ENCODE measurements around the gene HNRNPC. TPM values are rescaled to one million over a fixed set of nuclear protein-coding genes. Genes with fewer than 3 reads are reported as not detected.
"Not testable (repeated sequence)": the region's sequence is repeated elsewhere in the genome, so short reads cannot be mapped to it uniquely, and the experiment has no call there.

HNRNPC gene
- total RNA-seq, 1 experiment from 2014 or later, result 843 TPM

- TF ChIP-seq ZBTB33 (IDR thresholded peaks at IDR 0.05; ENCODE audit: extremely low read depth, insufficient replicate concordance, low read length) (no peak), CEBPB (IDR thresholded peaks at IDR 0.05; ENCODE audit: low read depth) (no peak)
Observed at GRCh38 chr14:21168055-21168454, 101.2 kb downstream of the HNRNPC start (continued).

GRCh38 chr14:21165670-21166069, 103.6 kb downstream of the HNRNPC start:
- ATAC-seq; CTCF ChIA-PET; H3K4me3 ChIP-seq (replicated peaks in 1 of 2; ENCODE audit: low read depth in 1 of 2, low read length in 2 of 2); H3K36me3 ChIP-seq (ENCODE audit: control insufficient read depth in 1 of 2, insufficient read depth in 2 of 2, low read length in 2 of 2); H3K27ac ChIP-seq (ENCODE audit: low read depth, low read length); H3K79me2 ChIP-seq (ENCODE audit: insufficient read depth, low read length); H3K4me2 ChIP-seq (ENCODE audit: low read length); H3K9me3 ChIP-seq (ENCODE audit: control insufficient read depth in 1 of 2, insufficient read depth in 1 of 2, low read depth in 1 of 2, low read length in 2 of 2); H3K9ac ChIP-seq (ENCODE audit: low read length); BruUV-seq (replicated peaks); H3K9me2 ChIP-seq (ENCODE audit: insufficient read depth); POLR2A ChIA-PET; H3K4me1 ChIP-seq (ENCODE audit: control insufficient read depth in 1 of 2, insufficient read depth in 2 of 2, low read length in 2 of 2); H2AFZ ChIP-seq (ENCODE audit: low read depth, low read length, poor library complexity, severe bottlenecking); RAD21 ChIA-PET (ENCODE audit: low non-redundant PET in 1 of 2, low total read pairs in 2 of 2, uncharacterized antibody in 2 of 2, unreplicated experiment in 2 of 2); DNase-seq (ENCODE audit: low read depth, low spot score); intact Hi-C loops (cut with micrococcal nuclease); H4K20me1 ChIP-seq (ENCODE audit: insufficient read depth); H3K27me3 ChIP-seq (ENCODE audit: insufficient read depth, low read length): not testable (repeated sequence)

DNA sequence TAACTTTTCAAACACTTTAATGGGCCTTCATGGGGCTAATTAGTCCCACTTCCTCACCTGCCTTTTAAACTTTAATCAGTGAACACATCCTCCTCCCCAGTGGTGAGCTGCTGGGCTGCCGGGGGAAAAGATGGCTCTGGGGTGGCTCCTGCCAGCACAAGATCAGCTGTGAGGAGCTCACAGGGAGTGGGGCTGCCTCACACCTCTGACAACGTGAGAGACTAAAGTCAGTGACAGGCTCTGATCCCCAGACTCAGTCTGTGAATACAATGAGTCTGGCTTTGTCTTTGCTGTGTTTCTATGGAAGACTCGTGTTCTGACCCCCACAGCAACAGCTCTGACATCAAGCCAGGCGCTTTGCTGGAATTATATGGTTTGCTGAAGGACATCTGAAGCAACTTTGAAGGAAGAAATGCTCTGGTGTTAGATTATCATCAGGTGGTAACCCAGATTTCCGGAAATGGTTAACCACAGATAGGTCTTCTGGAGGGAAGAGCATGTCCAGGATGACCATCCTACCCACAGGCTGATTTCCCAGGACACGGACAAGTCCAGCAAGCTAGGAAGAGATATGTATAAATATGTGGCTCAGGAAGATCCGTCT, 104.1 kb downstream of the HNRNPC start:
- H3K4me1 ChIP-seq (ENCODE audit: control insufficient read depth in 1 of 2, insufficient read depth in 2 of 2, low read length in 2 of 2); H4K20me1 ChIP-seq (ENCODE audit: insufficient read depth); H3K9me3 ChIP-seq (ENCODE audit: control insufficient read depth in 1 of 2, insufficient read depth in 1 of 2, low read depth in 1 of 2, low read length in 2 of 2); RAD21 ChIA-PET (ENCODE audit: low non-redundant PET in 1 of 2, low total read pairs in 2 of 2, uncharacterized antibody in 2 of 2, unreplicated experiment in 2 of 2); ATAC-seq; POLR2A ChIA-PET; BruUV-seq (replicated peaks); H3K4me2 ChIP-seq (ENCODE audit: low read length); H3K27me3 ChIP-seq (ENCODE audit: insufficient read depth, low read length); H3K4me3 ChIP-seq (replicated peaks in 1 of 2; ENCODE audit: low read depth in 1 of 2, low read length in 2 of 2); H3K79me2 ChIP-seq (ENCODE audit: insufficient read depth, low read length); CTCF ChIA-PET; H3K9me2 ChIP-seq (ENCODE audit: insufficient read depth); H3K9ac ChIP-seq (ENCODE audit: low read length); H3K36me3 ChIP-seq (ENCODE audit: control insufficient read depth in 1 of 2, insufficient read depth in 2 of 2, low read length in 2 of 2); H3K27ac ChIP-seq (ENCODE audit: low read depth, low read length); intact Hi-C loops (cut with micrococcal nuclease); H2AFZ ChIP-seq (ENCODE audit: low read depth, low read length, poor library complexity, severe bottlenecking); DNase-seq (ENCODE audit: low read depth, low spot score): not testable (repeated sequence)

All from HCT116 (cell line).